Activated CD8-positive, alpha-beta memory T cell treated with anti-CD3 and anti-CD28 coated beads, Interleukin-2, amount 50 U/mL, for 48 hours (primary cell): ENCODE results near the gene CUX1.
A peak's percentile ranks its signal among the peaks of the same experiment; 100 is the strongest.
"Not testable (repeated sequence)": the region's sequence is repeated elsewhere in the genome, so short reads cannot be mapped to it uniquely, and the experiment has no call there.

Experiments used
- DNase-seq: peaks from one replicate; pipeline ENCODE4 v3.0.0-alpha.2; 2020

The CUX1 gene

DNA sequence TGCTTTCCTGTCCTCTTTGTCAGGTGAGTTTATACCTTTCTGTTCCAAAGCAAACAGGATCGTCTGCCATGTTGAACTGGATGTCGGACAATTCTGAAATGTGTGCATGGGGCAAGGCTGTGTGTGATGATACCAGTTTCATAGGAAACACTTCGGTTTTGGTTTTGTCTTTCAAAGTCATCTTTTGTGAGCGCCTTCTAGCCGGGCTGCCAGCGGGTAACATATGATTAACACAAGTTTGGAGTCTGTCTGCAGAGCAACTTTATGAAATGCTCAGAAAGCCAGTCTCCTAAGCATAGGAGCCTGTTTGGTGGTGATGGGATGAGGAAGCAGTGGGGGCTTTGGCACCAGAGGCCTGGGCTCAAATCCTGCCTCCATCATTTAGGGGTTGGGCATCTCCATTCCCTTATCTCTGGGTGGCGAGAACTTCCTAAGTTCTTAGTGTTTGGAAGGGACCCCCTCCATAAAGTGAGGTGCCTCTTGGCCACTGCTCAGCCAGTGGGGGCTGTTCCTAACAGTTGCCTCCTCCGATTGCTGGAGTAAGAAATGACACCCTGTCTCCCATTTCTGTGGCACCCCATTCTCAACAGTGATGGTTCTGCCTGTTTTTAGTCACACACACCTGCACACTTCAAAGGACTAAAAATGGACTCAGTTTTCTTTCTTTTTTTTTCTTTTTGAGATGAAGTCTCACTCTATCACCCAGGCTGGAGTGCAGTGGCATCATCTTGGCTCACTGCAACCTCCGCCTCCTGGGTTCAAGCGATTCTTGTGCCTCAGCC, 36.8 kb downstream of the CUX1 start:
- no peak for DNase-seq

DNA sequence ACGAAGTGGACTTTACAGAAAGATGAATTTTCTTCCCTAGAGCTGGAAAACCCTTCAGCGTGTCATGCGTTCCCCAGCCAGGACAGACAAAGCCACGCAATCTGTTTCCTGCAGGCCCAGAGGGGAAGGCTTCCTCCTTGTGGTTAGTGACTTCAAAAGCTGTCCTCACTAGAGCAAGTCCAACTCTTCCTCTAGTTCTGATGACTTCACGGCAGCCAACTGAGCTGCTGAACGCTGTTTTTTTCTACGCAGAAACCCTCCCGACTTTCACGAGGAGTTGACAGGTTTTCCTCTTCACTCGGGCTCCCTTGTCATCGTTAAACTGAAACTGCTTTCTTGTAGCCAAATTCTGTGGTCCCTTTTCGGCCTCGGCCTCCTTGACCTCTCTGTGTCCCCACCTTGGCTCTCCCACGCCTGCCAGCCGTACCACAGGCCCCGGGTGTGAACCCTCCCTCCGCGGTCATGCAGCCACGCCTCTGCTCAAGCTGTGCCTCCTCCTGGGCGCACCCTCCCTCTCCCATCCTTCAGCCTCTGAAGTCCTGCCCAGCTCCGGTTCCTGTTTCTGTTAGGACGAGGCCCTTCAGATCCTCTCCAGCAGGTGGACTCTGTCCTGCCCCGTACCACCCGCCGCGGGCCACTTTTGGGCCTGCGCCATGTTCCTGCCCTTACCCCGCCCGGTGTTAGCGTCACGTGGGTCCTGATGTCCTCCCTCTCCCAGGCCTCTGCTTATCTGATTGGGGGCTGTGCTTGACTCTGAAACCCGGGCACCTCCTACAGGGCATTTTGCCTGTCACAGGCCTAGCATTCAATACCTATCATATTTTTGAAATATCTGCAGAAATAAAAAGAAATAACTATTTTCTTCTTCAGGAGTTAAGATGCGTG, 39.3 kb downstream of the CUX1 start:
- DNase-seq, result peak; percentile 88

DNA sequence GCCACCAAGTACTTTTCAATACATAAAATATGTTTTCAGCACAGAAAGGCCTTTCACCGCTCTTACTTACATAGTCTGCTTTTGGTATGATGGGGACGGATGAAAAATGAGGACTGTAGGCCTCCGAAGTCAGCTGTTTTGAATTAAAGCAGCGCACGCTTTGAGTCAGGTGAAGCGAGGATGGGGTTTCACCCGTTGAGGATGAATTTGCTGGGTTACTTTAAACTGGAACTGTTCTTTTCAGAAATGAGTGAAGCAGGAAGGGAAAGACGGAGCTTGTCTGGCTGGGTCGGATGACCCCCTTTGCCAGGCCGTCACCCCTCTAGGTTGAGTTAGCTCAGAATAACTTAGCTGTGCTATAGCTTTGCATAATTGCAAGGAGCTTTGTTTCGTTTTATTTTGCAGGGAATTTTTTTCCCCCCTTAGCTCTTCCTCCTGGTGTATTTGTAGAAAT, 40.0 kb downstream of the CUX1 start:
- no peak for DNase-seq

DNA sequence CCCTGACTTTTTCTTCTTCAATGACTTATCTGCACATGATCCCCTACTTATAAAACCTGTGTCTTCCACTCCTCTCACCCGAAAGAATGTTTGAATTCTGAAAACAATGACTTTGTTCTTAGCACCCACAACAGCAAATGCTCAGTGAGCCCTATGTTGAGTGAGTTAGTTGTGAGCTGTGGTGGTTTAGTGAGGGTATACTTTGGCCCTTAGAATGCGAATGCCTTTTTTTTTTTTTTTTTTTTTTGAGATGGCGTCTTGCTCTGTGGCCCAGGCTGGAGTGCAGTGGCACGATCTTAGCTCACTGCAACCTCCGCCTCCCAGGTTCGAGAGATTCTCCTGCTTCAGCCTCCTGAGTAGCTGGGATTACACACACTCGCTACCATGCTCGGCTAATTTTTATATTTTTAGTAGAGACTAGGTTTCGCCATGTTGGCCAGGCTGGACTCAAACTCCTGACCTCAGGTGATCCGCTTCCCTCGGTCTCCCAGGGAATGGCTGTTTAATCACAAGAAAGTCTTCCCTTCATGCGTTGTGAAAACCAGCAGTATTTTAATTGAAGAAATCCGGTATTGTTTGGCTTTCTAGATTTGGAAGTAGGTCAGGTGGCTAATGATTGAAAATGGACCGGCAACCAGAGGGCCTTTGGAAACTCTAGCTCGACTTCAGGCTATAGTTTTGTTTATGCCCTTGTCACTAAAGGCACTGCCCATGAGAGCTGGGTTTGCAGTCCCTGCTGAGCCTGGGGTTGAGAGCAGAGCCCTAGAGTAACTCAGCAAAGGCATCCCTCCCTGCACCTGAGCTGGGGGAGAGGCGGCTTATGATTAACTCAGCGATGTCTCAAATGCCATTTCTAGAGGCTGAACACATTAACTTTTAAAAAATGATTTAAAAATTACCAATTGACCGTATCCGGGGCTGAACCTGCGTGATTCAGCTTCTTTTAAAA, 41.3 kb downstream of the CUX1 start:
- no peak for DNase-seq

DNA sequence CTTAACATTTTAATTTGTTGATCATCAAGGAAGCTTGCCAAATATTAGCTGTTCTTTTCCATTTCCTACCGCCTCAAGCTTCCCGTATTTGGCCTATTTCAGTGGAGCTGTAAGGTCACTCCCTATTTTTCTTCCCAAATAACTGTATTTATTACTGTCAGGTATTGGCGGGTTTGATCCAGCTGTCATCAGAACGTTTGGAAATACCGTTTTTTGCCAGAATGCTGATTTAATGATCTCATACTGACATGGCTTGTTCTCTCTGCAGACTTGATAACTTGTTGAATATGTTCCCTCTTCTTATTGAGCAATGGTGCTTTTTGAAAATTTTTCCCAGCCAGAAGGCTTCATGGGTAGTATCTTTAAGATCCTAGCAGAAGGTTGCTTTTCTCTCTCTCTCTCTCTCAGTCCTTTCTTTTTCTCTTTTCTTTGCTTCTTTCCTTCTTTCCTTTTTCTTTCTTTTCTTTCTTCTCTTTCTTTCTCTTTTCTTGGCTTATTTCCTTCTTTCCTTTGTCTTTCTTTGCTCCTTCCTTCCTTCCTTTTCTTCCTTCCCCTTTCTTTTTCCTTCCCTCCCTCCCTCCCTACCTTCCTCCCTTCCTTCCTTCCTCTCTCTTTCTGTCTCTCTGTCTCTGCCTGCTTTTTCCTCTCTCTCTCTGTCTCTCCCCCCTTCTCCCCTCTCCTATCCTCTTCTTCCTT, 42.1 kb downstream of the CUX1 start:
- no peak for DNase-seq

DNA sequence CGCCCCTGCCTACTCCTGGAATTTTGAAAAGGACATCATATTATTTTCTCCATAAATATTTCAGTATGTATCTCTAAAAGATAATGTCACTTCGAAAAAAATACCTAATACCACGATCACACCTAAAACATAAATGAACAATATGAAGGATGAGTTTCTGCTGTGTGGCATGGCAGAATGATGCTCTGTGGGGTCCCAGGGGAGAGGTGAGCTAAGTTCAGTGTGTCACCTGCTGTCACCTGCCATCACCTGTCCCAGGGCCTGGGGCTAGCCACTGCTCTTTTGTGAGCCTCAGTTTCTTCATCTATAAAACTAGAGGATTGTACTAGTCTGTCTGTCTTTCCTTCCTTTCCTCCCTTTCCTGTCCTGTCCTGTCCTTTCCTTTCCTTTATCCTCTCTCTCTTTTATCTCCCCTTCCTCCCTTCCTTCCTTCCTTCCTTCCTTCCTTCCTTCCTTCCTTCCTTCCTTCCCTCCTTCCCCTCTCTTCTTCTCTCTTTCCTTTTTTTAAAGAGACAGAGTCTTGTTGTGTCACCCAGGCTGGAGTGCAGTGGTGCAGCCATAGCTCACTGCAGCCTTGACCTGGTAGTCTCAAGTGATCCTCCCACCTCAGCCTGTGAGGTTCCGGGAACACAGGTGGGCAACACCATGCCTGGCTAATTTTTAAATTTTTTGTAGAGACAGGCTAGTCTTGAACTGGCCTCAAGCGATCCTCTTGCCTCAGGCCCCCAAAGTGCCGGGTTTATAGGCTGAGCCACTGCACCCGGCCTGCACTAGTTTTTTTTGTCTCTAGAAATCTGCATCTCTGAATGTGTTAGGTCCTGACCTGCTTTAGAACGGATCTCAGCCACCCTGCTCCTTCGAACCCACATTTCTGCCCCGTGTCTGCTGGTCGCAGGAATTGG, 43.1 kb downstream of the CUX1 start:
- no peak for DNase-seq

DNA sequence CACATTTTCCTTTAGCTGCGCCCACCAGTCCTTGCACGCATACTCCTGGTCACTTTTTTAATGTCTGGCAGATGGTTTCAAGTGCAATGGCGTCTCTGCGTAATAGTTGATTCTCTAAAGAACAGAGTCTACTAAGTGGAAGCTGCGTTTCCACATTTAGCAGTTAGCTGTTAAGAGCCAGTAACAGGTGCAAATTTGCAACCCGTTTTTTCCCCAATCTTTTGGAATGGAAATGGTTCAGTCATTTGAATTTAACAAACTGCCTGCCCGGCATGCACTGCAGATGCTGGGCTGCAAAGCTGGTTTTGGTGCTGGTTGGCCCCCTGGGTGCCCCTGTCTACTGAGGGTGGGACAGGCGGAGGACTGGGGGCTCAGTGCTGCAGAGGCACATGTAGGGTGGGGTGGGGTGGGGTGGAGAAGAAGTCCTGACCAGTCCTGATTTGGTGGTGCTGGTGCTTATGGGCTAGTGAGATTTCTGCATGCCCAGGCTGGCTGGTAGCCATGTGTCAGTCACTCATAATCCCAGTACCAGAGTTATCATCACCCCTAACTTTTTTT, 43.9 kb downstream of the CUX1 start:
- DNase-seq, result no peak

DNA sequence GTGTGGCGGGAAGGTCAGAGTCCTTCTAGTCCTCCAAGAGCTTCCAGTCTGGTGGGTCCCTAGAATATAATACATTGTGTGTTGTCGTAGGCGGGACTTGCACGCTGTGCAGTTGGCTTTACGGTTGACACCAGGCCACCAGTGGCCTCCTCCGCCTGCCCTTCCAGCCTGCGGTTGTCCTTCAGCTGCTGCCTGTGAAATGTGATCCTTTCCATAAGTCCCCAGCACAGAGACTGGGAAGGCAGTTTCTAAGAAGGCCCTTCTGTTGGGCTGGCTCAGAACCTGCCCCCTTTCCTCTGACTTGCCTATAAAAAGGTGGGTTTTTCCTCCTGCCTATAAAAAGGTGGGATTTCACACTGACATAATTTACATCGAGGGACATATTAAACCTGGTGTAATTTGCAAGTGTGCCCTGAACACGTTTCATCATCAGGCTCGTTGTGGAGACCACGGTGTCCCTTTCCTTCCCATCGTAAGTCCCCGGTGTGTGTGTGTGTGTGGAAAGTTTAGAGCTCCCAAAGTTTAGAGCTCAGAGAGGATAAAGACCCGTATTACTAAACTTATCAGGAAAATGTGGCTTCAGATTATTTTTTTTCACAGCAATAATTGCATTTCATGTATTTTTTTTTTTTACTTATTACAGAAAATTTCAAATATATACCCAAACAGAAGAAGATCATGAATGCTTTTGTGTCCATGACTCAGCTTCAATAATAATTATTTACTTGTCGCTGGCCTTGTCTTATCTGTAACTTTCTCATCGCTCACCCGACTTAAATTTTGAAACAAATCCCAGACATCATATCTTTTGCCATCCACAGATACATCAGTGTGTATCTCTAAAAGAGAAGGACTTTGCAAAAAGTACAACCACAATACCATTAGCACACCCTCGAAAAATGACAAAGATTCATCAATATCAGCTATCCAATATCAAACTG, 45.1 kb downstream of the CUX1 start:
- no peak for DNase-seq

DNA sequence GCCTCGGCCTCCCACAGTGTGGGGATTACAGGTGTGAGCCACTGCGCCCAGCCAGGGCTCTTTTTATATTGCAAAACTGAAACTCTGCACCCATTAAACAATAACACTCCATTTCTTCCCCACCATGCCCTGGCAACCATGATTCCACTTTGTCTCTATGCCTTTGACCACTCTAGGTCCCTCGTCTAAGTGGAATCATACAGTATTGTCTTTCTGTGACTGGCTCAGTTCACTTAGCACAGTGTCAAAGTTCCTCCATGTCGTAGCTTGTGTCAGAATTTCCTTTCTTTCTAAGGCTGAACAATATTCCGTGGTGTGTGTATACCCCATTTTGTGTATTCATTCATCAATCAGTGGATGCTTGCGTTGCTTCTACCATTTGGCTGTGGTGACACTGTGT, 46.2 kb downstream of the CUX1 start:
- no peak for DNase-seq

DNA sequence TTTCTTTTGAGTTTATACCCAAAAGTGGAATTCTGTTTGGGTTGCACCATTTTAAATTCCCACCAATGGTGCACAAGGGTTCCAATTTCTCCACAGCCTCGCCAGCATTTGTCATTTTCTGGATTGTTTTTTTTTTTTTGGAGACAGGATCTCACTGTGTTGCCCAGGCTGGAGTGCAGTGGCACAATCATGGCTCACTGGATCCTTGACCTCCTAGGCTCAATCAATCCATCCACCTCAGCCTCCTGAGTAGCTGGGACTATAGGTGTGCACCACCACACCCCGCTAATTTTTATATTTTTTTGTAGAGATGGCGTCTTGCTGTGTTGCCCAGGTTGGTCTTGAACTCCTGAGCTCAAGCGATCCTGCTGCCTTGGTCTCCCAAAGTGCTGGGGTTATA, 46.6 kb downstream of the CUX1 start:
- no peak for DNase-seq

DNA sequence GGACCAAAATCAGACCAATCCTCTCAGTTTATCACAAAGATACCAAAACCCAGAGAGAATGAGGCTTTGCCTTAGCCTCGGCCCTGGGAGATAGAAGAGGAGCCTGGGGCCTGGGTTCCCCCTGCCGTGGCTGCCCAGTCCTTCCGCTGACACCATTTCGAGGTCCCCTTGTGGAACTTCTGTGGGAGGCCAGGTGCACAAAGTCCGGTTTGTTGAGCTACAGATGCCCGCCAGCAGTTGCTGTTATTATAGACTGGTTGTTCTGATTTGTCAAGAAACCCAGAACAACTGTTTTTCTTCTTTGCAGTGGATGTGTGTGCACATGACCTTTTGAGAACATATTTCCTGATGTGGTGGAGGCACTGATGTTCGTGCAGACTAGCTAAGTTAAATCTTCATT, 47.6 kb downstream of the CUX1 start:
- DNase-seq, result no peak

DNA sequence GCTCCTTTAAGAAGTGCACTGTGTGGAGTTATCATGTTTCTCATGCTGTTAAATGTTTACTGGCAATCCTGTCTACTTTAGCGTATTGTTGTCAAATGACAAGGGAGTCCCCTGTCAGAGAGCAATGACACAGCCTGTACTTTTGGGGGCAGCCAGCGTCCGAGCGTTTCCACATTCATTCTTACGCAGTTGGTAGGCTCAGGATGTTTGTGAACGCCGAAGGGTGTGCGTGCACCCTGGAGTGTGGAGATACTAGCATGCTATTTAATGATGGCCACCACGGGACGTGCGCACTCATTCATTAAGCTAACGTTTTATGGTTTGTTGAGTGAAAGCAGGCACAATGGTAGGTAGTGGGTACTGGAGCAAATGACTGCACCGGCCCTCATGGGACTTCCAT, 48.0 kb downstream of the CUX1 start:
- DNase-seq, result no peak

DNA sequence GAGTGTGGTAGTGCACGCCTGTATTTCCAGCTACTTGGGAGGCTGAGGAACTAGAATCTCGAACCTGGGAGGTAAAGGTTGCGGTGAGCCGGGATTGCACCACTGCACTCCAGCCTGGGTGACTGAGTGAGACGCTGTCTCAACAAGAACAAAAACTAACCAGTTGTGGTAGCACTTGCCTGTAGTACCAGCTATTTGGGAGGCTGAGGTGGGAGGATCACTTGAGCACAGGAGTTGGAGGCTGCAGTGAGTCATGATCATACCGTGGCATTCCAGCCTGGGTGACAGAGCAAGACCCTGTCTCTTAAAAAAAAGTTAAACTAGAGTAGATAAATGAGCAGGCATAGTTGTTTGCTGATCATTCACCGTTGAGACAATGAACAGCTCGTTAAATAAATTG, 48.9 kb downstream of the CUX1 start:
- no peak for DNase-seq

DNA sequence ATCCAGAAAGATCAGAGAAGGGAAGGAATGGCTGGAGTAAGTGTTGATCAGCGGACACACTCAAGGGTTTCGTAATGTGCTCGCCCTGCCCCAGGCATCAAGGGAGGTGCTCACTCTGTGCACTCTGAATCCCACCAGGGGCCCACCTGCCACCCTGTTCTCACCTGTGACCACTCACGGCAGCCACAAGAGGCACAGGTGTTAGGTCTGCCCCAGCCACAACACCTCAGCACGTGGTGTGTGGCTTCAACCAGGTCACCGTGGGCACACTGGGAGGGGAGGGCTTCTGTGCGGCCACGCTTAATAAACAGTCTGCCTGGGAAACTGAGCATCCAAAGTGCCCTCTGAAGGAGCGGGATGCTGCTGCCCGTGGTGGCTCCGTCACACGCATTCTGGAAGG, 49.8 kb downstream of the CUX1 start:
- DNase-seq, result no peak

DNA sequence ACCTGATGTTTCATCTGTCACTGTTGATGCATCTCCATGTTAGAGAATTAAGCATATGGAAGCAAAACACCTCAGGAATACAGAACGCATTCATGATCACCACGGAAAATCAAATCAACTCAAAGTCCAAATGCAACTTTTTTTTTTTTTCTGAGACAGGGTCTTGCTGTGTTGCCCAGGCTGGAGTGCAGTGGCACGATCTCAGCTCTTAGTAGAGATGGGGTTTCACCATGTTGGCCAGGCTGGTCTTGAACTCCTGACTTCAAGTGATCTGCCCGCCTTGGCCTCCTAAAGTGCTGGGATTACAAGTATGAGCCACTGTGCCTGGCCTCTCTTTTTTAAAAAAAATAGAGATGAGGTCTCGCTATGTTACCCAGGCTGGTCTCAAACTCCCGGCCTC, 50.3 kb downstream of the CUX1 start:
- not testable (repeated sequence) for DNase-seq

DNA sequence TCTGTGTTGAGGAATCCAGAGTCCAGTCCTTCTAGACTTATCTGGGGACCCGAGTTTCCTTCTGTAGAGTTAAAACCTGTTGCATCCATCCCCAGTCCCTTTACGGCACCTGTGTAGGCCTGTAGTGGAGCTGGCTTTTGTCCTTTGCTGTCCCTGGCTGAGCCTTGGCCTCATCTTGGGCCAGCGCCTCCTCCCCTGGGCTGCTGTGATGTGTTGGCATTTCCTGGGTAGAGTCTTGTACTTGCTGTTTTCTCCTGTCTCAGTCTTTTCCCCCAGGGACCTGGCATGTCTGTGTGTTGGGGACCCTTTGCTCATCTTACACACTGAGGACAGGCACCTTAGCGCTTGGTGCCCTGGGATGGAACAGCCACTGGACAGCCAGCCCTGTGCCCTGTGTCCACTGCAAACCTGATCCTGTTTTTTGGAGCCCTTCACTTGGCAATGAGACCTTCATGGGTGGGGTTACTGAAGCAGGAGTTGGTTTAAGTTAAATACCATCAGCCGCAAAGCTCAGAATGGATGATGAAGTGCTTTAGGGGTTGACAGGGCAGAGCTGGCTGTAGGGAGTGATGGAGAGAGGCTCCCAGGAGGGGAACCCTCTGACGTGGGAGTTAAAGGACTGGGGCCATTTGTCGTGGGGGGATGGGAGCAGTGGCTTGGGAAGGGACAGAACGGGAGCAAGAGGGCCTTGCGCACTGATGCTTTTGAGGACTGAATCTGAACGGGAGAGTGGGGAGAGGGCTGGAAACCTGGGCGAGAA, 50.9 kb downstream of the CUX1 start:
- no peak for DNase-seq

DNA sequence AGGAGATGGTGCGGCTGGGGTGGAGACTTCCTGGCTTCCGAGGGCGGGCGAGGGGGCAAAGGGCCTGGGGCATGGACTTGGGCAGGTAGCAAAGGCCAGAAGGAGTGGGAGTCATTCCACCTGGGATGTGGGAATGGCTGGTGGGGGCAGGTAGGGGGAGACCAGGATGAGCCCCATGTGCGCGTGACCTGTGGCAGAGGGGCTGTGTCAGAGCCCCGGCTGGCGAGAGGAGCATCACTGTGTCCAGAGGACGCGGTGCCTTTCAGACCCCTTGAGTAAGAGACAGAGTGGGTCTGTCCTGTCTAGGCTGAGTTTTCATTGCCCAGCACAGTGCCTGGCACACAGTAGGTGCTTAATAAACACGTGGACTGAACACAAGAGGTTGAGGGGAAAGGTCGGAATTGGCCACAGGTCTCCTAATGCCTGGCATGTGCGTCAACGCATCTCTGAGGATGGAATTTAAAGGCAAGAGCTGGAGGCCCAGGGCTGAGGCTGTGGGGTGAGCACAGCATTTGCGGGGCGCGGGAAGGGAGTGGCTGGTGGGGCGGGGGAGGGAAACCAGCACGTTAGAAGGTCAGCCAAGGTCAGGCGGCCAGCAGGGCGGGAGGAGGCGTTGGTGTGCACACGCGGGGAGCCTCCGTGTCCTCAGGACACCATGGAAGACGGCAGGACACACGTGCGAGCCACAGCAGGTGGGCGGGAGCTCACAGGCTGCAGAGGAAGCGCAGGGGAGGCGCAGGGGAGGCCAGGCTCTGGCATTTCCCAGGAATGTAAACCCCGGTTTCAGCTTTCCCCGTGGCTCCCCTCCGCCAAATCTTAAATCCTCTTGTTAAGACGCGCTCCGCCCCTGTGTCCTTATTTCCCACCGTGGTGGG, 51.8 kb downstream of the CUX1 start:
- DNase-seq, result no peak

DNA sequence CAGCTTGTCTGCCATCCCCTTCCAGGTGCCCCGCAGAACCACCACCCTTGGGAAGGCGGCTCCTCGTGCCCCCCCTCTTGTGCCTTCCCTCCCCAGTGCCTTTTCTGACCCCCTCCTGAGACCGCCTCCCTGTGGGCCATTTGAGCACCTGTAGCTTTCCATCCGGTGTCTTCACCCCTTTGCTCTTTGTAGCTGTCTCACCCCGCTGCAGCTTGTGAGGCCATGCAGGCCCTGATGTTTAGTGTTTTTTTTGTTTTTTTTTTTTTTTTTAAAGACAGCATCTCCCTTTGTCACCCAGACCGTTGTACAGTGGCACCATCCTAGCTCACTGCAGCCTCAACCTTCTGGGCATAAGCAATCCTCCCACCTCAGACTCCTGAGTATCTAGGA, 52.5 kb downstream of the CUX1 start:
- no peak for DNase-seq
